ENCODE measurements around the gene NEAT1. TPM values are rescaled to one million over a fixed set of nuclear protein-coding genes. Genes with fewer than 3 reads are reported as not detected.

The NEAT1 gene
- total RNA-seq, 1 donor from 2014 or later = 43.4 TPM

GRCh38 chr11:65487467-65488272 is 65.1 kb downstream of the NEAT1 start:
- no peak for TF ChIP-seq CTCF (IDR thresholded peaks at IDR 0.05; ENCODE audit: unreplicated experiment)
- Mint-ChIP-seq H3K4me1 (ENCODE audit: unreplicated experiment) (peaks cover 57% of the 10 kb centered on the region), H3K36me3 (ENCODE audit: low read depth, unreplicated experiment) (no peaks in the 10 kb centered on the region), H3K27ac (ENCODE audit: unreplicated experiment) (peak overlapping the region; percentile 96), H3K9me3 (ENCODE audit: unreplicated experiment) (no peaks in the 10 kb centered on the region), H3K4me3 (ENCODE audit: unreplicated experiment) (peak overlapping the region; percentile 70), H3K27me3 (ENCODE audit: unreplicated experiment) (peaks cover 21% of the 10 kb centered on the region)
- DNase-seq (ENCODE audit: low spot score) = peak; percentile 94

- no peak for TF ChIP-seq CTCF (IDR thresholded peaks at IDR 0.05; ENCODE audit: unreplicated experiment)
- DNase-seq (ENCODE audit: low spot score) = no peak
- H3K9me3 Mint-ChIP-seq (ENCODE audit: unreplicated experiment) = no peaks in the 10 kb centered on the region
- H3K27me3 Mint-ChIP-seq (ENCODE audit: unreplicated experiment) = peaks cover 21% of the 10 kb centered on the region
- H3K27ac Mint-ChIP-seq (ENCODE audit: unreplicated experiment) = peak overlapping the region; percentile 96
- no peaks in the 10 kb centered on the region for H3K36me3 Mint-ChIP-seq (ENCODE audit: low read depth, unreplicated experiment)
- H3K4me1 Mint-ChIP-seq (ENCODE audit: unreplicated experiment) = peaks cover 62% of the 10 kb centered on the region
- peak overlapping the region; percentile 70 for H3K4me3 Mint-ChIP-seq (ENCODE audit: unreplicated experiment)
These were observed 65.9 kb downstream of the NEAT1 start for GRCh38 chr11:65488273-65489034.

GRCh38 chr11:65489035-65489705 is 66.6 kb downstream of the NEAT1 start:
- no peak for TF ChIP-seq CTCF (IDR thresholded peaks at IDR 0.05; ENCODE audit: unreplicated experiment)
- H3K4me1 Mint-ChIP-seq (ENCODE audit: unreplicated experiment) = peaks cover 62% of the 10 kb centered on the region
- H3K36me3 Mint-ChIP-seq (ENCODE audit: low read depth, unreplicated experiment) = no peaks in the 10 kb centered on the region
- peaks cover 21% of the 10 kb centered on the region for H3K27me3 Mint-ChIP-seq (ENCODE audit: unreplicated experiment)
- H3K27ac Mint-ChIP-seq (ENCODE audit: unreplicated experiment) = peak overlapping the region; percentile 96
- no peaks in the 10 kb centered on the region for H3K9me3 Mint-ChIP-seq (ENCODE audit: unreplicated experiment)
- no peak for DNase-seq (ENCODE audit: low spot score)
- no peak overlapping the region for H3K4me3 Mint-ChIP-seq (ENCODE audit: unreplicated experiment)

- DNase-seq (ENCODE audit: low spot score) = no peak
- H3K4me3 Mint-ChIP-seq (ENCODE audit: unreplicated experiment) = peak overlapping the region; percentile 42
These were observed 67.2 kb downstream of the NEAT1 start for GRCh38 chr11:65489706-65490320.

More at GRCh38 chr11:65489706-65490320, 67.2 kb downstream of the NEAT1 start:
- H3K36me3 Mint-ChIP-seq (ENCODE audit: low read depth, unreplicated experiment) = no peaks in the 10 kb centered on the region
- H3K4me1 Mint-ChIP-seq (ENCODE audit: unreplicated experiment) = peaks cover 62% of the 10 kb centered on the region
- H3K9me3 Mint-ChIP-seq (ENCODE audit: unreplicated experiment) = no peaks in the 10 kb centered on the region
- H3K27me3 Mint-ChIP-seq (ENCODE audit: unreplicated experiment) = peaks cover 21% of the 10 kb centered on the region
- H3K27ac Mint-ChIP-seq (ENCODE audit: unreplicated experiment) = peak overlapping the region; percentile 96
- TF ChIP-seq CTCF (IDR thresholded peaks at IDR 0.05; ENCODE audit: unreplicated experiment) = no peak

Measured in endothelial cell (in vitro differentiated cells).